ENCODE results near the gene PTPRC. TPM values are rescaled to one million over a fixed set of nuclear protein-coding genes. Genes with fewer than 3 reads are reported as not detected.

Gene PTPRC
- total RNA-seq (2022; extraction: Qiagen RNA extraction; ENCODE audit: low read depth) = not detected in 5 replicates

DNA sequence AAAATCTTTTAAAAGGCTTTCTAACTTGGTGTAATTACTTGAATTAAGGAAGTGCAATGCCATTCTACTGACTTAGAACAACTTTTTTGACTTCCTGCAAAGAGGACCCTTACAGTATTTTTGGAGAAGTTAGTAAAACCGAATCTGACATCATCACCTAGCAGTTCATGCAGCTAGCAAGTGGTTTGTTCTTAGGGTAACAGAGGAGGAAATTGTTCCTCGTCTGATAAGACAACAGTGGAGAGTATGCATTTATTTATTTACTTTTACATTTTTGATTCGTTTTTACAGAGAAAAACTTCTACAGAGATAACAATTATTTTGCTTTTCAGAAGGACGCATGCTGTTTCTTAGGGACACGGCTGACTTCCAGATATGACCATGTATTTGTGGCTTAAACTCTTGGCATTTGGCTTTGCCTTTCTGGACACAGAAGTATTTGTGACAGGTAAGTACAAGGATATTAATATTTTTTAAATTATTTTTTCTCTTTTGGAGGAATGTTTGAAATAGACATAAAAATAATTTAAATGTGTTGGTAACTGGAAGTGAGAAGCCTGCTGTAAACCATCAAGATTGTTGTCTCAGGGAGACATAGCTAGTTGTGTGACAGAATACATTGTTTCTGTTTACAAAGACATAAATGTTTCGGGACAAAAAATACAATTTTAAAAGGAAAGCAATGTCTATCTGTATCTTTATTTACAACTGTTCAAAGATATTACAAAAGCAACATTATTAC, at the start of gene PTPRC:
TSS of gene PTPRC (plus strand) at position 147 of the 742 bp plus-strand sequence. CDS start at position 376, 229 bp downstream.

Other genes starting within 250 kb of the PTPRC start
- gene ATP6V1G3, start 98.4 kb upstream of the PTPRC start, total RNA-seq (2022; extraction: Qiagen RNA extraction; ENCODE audit: low read depth) = not detected in 5 replicates

Measured in A549 treated with GW870086 at 1 μM for 4 hours (cell line).